GM18526 (cell line): Measurements from ENCODE around the gene PTGER1.

Experiments used
- POLR2A ChIP-seq: IDR thresholded peaks from 3 replicates; pipeline ENCODE4 v1.6.1; 2011; ENCODE audit not compliant: insufficient read length; ENCODE audit errors: extremely low read depth

Gene PTGER1

GRCh38 chr19:14471436-14472187 lies 3.5 kb downstream of the PTGER1 start:
- TF ChIP-seq POLR2A = no peak

GRCh38 chr19:14470031-14470876 lies 4.9 kb downstream of the PTGER1 start:
- TF ChIP-seq POLR2A = no peak

- TF ChIP-seq POLR2A = no peak
These were observed 7.3 kb downstream of the PTGER1 start for GRCh38 chr19:14467816-14468215.

GRCh38 chr19:14467391-14467790 lies 7.8 kb downstream of the PTGER1 start:
- TF ChIP-seq POLR2A = no peak

- no peak for TF ChIP-seq POLR2A
These were observed 11.4 kb downstream of the PTGER1 start for GRCh38 chr19:14463747-14464146.

GRCh38 chr19:14460935-14461334 lies 14.2 kb downstream of the PTGER1 start:
- no peak for TF ChIP-seq POLR2A

- TF ChIP-seq POLR2A = no peak
These were observed 15.5 kb downstream of the PTGER1 start for GRCh38 chr19:14459703-14460102.

- no peak for TF ChIP-seq POLR2A
These were observed 24.3 kb downstream of the PTGER1 start for GRCh38 chr19:14450876-14451275.

DNA sequence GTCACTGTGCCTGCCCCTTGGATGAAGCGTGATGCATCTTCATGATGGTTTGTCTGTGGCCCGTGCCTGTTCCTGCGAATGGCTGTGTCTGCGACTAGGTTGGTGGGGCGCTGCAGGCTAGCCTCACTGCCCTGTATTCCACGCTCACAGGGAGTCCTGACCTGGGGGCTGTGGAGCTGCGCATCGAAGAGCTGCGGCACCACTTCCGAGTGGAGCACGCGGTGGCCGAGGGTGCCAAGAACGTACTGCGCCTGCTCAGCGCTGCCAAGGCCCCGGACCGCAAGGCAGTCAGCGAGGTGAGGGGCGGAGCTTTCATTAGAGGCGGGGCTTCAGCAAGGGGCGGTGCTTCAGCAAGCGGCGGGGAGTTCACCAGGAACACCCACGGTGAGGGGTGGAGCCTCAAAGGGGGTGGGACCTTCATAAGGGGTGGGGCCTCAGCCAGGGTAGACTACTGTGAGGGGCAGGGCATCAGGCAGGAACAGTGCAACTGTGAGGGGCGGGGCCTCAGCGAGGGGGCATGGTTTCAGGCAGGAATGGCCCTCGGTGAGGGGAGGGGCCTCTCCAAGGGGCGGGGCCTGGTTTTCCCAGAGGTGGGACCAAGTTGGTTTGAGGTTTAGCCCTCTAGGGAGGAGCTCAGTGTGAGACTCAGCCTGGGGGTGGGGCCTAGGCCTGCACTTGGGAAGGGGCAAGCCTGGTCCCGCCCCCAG lies 24.8 kb downstream of the PTGER1 start:
- TF ChIP-seq POLR2A = no peak

DNA sequence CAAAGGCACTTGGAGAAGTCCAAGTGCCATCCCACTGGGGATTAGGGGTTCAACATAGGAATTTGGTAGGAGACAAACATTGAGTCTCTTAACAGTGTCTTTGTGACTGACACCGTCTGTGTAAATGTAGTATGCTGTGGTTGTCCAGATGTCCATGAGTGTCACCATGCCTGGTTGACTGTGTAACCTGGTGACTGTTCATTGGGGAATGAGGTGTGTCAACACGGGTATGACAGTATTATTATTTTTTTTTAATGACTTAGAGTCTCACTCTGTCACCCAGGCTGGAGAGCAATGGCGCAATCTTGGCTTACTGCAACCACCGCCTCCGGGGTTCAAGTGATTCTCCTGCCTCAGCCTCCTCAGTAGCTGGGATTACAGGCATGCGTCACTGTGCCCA lies 25.8 kb downstream of the PTGER1 start:
- no peak for TF ChIP-seq POLR2A

GRCh38 chr19:14446336-14447036 lies 28.7 kb downstream of the PTGER1 start:
- TF ChIP-seq POLR2A = no peak

DNA sequence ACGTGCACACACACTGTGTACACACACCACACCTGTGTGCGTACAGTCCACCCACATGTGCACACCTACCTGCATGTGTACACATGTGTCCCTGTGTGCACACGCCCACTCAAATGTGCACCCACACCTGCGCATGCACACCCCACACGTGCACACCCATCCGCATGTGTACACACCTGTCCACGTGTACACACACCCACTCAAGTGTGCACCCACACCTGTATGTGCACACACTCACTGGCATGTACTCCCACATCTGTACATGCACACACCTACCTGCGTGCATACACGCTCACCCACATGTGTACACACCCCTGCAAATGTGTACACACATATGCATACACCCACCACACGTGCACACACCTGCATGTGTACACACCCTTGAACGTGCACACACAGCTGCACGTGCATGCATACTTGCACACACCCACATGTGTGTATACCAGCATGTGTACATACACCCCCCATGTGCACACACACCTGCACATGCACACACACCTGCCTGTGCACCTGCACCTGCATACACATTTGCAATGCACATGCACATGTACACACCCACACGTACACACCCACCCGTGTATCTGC lies 31.4 kb downstream of the PTGER1 start:
- no peak for TF ChIP-seq POLR2A

DNA sequence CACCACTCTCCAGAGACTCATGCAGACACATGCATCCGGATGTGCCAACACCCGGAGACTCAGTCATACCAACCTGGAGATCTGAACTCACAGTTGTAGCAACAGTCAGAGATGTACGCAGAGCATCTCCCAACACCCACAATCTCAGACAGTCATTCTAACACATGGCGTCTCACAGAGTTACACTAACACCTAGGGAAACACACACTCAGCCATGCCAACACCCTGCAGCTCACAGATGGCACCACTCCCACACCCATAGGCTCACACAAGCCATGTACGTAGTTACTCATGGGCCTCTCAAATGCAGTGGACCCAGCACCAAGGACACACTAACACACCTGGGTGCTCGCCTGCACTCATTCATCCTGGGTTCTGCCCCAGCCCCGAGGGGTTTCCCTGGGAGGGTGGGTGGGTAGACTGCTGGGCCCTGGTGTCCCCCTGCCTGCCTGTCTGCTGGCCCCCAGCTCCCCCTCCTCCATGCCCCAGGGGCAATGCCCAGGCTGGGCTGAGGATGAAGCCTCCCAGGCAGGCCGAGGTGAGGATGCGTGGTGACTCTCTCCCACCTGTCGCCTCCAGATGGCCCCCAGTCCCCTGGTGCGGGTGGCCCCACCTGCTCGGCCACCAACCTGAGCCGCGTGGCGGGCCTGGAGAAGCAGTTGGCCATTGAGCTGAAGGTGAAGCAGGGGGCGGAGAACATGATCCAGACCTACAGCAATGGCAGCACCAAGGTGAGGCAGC lies 32.1 kb downstream of the PTGER1 start:
- TF ChIP-seq POLR2A = no peak

- TF ChIP-seq POLR2A = no peak
These were observed 33.9 kb downstream of the PTGER1 start for GRCh38 chr19:14441041-14441938.

DNA sequence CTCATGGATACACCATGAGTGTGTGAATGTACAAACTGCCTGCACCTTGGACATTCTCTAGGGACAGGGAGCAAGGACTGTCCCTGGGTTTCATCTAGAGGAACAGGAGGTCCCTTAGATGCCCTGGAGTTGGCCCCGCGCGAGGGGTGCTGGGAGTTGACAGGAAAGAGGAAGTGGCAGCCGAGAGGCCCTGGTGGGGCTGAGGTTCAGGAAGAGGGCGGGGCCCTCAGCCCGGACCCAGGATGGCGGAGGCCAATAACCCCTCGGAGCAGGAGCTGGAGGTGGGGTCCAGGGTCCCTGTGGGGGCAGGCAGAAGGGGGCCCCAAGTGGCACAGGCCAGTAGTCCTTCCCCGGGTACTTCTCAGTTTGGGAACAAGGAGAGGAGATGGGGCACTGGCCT lies 35.1 kb downstream of the PTGER1 start:
- TF ChIP-seq POLR2A = peak; percentile 76
